Left ventricle myocardium superior (tissue), 1 donor: ENCODE results near the gene VPS8. TPM values are rescaled to one million over a fixed set of nuclear protein-coding genes. Genes with fewer than 3 reads are reported as not detected.

ENCODE experiments used
- ATAC-seq: fragments of 200-7000 bp; cut with Tn5 transposase; one replicate; pipeline ENCODE4 v1.9.1; 2020; ENCODE audit warnings: mild to moderate bottlenecking, moderate library complexity
- DNase-seq: peaks from one replicate; pipeline ENCODE4 v3.0.0-alpha.2; 2020
- intact Hi-C: fragments of 100-400 bp; cut with micrococcal nuclease; formaldehyde crosslinking; loops from one replicate; pipeline ENCODE4 v1.11.0; 2022
- total RNA-seq: library from RNA; stranded (reverse); fragmentation: NEBNext Ultra II Directional; extraction: Animal tissue kit (Norgen Biotek cat#: 25700); gene quantifications from one replicate; pipeline ENCODE4 v1.2.1, GENCODE V29; 2021
- donor health status: DM: no; HTN: yes; CAD: no; lungs with severe emphysema.

VPS8 gene
- total RNA-seq, 1 donor from 2014 or later: 60.1 TPM

DNA sequence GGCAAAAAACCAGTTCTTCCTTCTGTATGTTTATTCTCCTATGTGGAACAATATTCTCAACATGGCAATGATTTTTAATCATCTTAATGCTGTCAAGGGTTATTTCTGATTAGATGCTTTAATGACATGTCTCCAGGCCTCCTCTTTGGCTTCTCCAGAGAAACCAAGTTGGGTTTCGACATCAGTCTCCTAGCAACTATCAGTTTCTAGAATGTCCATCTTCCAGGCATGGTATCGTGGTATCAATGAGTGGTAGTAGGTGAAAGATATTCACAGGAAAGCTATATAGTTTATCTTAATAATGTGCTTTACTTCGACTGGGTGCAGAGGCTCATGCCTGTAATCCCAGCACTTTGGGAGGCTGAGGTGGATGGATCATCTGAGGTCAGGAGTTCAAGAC, 212.4 kb downstream of the VPS8 start:
- intact Hi-C loops: no loop called here
- DNase-seq (no peak), ATAC-seq (no peak)

DNA sequence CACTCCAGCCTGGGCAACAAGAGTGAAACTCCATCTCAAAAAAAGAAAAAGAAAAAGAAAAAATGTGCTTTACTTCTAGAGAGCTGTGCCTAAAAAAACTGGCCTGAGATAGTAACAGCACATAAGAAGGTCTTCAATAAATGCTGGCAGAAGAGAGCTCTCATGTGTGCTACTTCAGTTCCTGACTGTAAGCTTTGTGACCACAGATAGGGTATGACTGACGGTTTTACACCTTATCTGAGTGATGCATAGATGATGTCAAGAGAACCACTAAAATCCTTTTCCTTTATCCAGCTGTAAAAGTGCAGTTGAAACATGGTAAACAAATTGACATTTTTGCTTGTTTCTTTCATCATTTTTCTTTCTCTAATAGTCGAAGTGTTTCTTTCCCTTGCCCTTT, 213.0 kb downstream of the VPS8 start:
- peak; percentile 30 for ATAC-seq
- no peak for DNase-seq
- intact Hi-C loops: no loop called here

GRCh38 chr3:185028121-185028520, 216.2 kb downstream of the VPS8 start:
- intact Hi-C loops: no loop called here

GRCh38 chr3:185029086-185029485, 217.1 kb downstream of the VPS8 start:
- intact Hi-C loops: no loop called here
- DNase-seq: no peak
- no peak for ATAC-seq

More at GRCh38 chr3:185028121-185028520, 216.2 kb downstream of the VPS8 start:
- no peak for ATAC-seq
- no peak for DNase-seq

DNA sequence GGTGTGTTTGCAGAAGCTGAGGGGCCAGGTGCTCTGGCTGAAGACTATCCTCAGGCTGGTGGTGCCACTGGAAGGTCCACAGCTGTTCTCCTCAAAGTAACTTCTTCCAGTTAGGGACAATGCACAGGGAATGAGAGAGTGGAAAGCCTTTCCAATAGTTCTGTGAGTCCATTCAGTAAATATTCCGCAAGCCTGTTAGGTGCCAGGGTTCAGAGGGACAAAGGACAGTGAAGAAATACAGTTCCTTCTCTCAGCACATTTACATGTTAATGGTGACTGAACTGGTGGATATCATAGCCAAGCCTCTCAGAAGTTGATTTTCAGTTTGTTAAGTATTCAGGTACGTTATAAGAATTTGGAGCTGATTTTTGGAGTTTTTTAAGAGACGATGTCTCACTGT, 218.4 kb downstream of the VPS8 start:
- intact Hi-C loops: no loop called here
- ATAC-seq (no peak), DNase-seq (no peak)

DNA sequence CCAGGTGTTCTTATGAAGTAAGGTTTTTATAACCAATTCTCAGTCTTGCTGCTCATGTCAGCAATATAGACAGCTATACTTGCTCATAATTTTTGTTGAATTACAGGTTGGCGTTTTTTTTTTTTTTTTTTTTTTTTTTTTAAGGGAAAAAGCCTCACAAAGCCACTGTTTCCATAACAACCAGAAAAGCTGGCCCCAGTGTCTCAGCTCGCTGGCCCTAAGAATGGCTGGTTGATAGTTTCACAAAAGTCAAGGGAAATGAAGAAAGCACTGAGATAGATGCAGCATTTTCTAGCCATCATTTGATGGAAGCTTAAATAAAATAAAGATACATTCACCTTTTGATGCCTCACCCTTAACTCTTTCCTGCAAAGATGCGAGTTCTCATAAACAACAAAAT, 219.0 kb downstream of the VPS8 start:
- ATAC-seq (no peak), DNase-seq (no peak)
- intact Hi-C loops: no loop called here

- intact Hi-C loops: no loop called here
- ATAC-seq (no peak), DNase-seq (no peak)
These were observed 225.8 kb downstream of the VPS8 start for GRCh38 chr3:185037801-185038200.

DNA sequence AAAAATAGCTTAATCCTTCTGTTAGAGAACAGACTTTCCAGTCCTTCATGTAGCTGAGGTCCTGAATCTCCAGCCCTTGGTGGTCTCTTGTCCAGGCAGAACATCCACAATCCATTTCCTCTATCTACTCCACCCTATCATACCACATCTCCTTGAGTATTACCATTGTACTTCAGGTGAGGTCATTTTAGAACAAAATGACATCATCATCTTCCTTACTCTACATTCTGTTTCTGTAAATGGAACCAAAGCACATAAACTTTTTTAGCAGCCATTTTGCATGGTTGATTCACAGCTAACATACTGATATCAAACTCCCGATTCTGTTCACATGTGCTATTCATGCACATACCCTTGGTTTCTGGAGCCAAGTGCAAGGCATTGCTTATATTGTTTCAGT, 228.5 kb downstream of the VPS8 start:
- DNase-seq: no peak
- intact Hi-C loops: no loop called here
- ATAC-seq: no peak

DNA sequence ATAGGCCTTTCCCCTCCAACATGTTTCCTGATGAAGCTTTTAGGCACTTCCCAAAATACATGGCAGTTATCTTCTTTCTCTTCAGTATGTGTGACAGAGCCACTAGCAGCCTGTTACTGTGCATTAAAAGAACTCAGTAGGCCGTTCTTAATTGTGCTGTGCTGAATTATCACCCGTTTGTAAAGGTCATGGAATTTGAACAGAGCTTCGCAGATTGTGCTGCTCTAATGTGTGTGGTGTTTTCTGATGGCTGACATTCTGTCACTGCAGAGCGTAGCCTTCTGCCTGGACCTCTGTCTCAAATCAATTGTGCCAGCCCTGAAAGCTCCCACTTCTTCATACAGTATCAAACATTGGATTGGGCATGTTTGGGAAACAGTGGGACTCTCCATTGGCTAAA, 229.6 kb downstream of the VPS8 start:
- intact Hi-C loops: no loop called here
- ATAC-seq: peak; percentile 67

DNA sequence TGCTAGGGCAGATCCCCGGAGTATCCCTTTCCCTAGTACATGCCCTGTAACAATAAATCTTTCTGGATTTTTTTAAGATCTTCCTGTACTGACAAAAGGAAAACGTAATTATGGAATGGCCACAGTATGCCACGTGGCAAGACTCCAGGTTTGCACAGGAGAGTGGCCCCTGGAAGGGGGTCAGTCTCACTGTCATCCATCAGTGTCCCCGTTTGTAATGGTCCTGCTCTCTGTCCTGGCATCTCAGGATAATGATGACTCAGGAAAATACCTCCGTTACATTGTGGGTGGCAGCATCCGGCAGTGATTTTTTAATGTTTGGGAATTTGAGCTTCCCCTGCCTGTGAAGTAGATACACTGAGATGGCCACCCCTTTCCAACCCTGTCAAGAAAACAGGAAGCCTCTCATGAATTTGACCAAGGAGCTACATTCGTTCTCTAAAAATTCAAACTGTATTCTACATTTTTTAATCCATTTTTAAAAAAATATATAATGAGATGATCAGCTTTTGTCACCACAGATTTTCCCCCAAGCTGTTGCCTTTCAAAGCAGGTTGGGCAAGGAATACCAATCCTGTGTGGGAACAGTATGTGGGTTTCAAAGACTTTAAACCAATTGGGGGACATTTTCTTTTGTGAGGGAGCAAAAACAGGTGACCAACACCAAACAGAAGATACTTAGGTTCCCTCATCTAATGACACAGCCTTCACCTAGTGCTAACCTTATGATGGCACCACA, 230.5 kb downstream of the VPS8 start:
- intact Hi-C loops: no loop called here
- ATAC-seq: no peak
- DNase-seq: no peak

More for the DNA sequence above, 229.6 kb downstream of the VPS8 start:
- DNase-seq: no peak

- no peak for DNase-seq
- intact Hi-C loops: no loop called here
- ATAC-seq: no peak
These were observed 234.2 kb downstream of the VPS8 start for GRCh38 chr3:185046164-185046515.

- no peak for DNase-seq
- no peak for ATAC-seq
- intact Hi-C loops: no loop called here
These were observed 234.6 kb downstream of the VPS8 start for GRCh38 chr3:185046603-185047002.

DNA sequence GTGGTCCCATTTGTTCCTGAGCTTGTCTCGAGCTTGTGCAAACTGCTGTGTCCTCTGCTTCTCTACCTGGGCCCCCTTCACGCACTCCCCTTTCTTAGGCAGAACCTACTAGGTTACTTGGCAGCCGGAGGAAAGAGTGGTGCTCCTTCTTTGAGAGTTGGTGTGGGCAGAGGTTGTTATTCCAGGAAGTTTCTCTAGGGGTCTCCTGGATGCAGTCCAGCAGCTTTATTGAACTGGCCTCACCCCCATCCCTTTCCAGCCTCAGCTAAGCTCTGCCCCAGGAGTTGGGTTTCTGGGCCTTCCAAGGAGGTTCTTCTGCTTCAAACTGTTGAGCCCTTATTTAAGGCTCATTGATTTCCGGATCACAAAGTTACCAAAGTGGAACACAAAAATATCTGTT, 237.7 kb downstream of the VPS8 start:
- DNase-seq: no peak
- intact Hi-C loops: no loop called here
- ATAC-seq: no peak

DNA sequence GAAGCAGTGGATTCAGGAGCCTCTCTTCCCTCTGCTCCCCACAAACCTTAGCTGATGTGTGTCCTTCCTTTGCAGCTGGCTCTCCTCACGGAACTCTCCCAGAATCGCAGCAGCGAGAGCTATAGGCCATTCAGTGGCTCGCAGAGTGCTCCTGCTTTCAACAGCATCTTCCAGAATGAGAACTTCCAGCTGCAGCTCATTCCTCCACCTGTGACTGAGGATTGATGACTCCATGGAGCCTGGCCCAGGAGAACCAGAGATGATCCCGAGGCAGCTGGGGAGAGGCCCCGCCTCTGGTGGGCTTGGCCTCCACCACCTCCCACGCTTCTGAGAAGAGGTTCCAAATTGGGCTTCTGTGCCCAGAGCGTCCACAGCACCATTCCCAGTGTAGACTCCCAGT, 239.8 kb downstream of the VPS8 start:
- DNase-seq: no peak
- intact Hi-C loops: no loop called here
- ATAC-seq: no peak

DNA sequence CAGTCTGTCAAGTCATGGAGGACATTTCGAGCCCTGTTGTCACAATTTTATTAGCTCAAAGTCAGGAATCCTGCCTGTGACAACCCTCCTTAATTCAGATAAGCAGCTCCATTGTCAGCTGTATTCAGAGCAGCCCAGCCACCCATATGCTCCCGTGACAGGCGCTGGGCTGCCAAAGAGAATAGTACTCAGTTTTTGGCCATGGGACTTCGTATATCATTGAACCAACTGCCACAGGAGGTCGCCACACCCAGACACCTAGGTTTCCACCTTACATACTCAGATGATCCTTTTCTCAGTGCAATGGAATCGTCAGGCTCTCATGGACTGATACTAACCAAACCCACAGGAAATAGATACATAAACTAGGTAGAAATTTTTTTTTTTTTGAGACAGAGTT, 240.7 kb downstream of the VPS8 start:
- DNase-seq: no peak
- peak; percentile 41 for ATAC-seq
- intact Hi-C loops: no loop called here

DNA sequence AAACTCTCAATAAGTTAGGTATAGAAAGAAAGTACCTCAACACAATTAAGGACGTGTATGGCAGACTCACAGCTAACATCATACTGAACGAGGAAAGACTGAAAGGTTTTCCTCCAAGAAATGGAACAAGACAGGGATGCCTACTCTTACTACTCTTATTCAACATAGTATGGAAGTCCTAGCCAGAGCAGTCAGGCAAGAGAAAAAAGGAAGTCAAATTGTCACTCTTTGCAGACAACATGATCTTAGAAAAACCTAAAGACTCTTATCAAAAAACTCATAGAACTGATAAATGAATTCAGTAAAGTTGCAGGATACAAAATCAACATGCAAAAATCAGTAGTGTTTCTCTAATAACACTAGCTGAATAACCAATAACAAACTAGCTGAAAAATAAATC, 244.9 kb downstream of the VPS8 start:
- DNase-seq (no peak), ATAC-seq (no peak)
- intact Hi-C loops: no loop called here

- no peak for DNase-seq
- no peak for ATAC-seq
- intact Hi-C loops: no loop called here
These were observed 245.9 kb downstream of the VPS8 start for GRCh38 chr3:185057829-185058228.

- DNase-seq (no peak), ATAC-seq (peak; percentile 20)
- intact Hi-C loops: no loop called here
These were observed 246.8 kb downstream of the VPS8 start for GRCh38 chr3:185058796-185059195.

DNA sequence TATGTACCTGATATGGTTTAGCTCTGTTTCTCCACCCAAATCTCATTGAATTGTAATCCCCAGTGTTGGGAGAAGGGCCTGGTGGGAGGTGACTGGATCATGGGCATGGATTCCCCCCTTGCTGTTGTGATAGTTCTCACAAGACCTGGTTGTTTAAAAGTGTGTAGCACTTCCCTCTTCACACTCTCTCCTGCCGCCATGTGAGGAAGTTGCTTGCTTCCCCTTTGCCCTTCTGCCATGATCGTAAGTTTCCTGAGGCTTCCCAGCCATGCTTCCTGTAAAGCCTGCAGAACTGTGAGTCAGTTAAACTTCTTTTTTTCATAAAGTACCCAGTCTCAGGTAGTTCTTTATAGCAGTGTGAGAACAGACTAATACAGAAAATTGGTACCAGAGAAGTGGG, 247.8 kb downstream of the VPS8 start:
- intact Hi-C loops: no loop called here

GRCh38 chr3:185060655-185061054, 248.7 kb downstream of the VPS8 start:
- ATAC-seq (no peak), DNase-seq (no peak)
- intact Hi-C loops: no loop called here

More for the DNA sequence above, 247.8 kb downstream of the VPS8 start:
- DNase-seq: no peak
- ATAC-seq: peak; percentile 39

DNA sequence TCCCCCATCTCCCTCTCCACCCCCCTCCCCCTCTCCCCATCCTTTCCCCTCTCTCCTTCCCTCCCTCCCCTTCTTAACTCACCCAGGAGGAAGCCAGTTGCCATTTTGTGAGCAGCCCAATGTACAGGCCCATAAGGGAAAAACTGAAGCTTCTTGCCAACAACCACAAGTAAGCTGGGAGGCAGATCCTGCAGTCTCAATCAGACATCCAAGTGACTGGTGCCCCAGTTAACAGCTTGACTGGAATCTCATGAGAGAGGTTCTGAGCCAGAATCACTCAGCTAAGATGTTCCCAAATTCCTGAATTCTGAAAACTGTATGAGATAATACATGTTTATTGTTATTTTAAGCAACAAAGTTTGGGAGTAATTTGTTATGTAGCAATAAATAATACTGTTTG, 250.2 kb downstream of the VPS8 start:
- intact Hi-C loops: no loop called here
- DNase-seq: no peak
- no peak for ATAC-seq

DNA sequence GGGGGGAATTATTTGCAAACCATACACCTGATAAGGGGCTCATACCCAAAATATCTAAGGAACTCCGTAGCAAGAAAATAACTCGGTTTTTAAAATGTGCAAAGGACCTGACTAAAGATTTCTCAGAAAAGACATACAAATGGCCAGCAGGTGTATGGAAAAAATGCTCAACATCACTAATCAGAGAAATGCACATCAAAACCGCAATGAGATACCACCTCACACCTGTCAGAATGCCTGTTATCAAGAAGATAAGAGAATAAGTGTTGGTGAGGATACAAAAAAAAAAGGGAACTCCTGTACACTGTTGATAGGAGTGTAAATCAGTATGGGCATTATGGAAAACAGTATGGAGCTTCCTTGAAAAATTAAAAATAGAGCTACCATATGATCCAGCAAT, 251.5 kb downstream of the VPS8 start:
- intact Hi-C loops: no loop called here
- no peak for ATAC-seq
- no peak for DNase-seq
